ENCODE results near the gene PAK4. TPM values are rescaled to one million over a fixed set of nuclear protein-coding genes. Genes with fewer than 3 reads are reported as not detected.
A peak's percentile ranks its signal among the peaks of the same experiment; 100 is the strongest.

PAK4 gene
- polyA plus RNA-seq, 1 of the 3 experiments (the other 2 are of a cell fraction): 36.4 TPM

DNA sequence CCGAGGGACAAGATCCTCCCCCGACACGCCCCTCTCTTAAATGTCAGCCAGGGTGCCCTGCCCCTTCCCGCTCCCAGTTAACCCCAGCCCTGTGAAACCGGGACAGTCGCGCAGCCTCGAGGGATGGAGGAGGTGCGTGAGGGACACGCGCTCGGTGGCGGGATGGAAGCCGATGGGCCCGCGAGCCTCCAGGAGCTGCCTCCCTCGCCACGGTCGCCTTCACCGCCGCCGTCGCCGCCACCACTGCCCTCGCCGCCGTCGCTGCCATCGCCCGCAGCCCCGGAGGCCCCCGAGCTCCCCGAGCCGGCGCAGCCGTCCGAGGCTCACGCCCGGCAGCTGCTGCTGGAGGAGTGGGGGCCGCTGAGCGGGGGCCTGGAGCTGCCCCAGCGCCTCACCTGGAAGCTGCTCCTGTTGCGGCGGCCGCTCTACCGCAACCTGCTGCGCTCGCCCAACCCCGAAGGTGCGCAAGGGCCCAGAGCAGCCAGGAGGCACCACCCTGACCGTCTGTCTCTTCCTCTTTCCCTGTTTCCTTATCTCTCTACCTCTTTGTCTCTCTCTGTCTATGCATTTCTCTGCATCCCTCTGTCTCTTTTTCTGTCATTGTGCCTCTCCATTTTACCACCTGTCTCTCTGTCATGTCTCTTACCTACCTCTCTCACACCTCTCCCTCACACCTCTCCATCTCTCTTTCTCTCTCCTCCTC is 71.4 kb downstream of the PAK4 start, which contains the start of gene NCCRP1:
NCCRP1 (plus strand) TSS at position 105 of the 703 bp plus-strand sequence; CDS start at position 124, 19 bp downstream.
- Histone ChIP-seq H3K4me2 (peak within 1 kb of the TSS; percentile 69; the same call in 1 of the 2 replicates), H2AFZ (ENCODE audit: low read depth) (no peak within 1 kb of the TSS)

DNA sequence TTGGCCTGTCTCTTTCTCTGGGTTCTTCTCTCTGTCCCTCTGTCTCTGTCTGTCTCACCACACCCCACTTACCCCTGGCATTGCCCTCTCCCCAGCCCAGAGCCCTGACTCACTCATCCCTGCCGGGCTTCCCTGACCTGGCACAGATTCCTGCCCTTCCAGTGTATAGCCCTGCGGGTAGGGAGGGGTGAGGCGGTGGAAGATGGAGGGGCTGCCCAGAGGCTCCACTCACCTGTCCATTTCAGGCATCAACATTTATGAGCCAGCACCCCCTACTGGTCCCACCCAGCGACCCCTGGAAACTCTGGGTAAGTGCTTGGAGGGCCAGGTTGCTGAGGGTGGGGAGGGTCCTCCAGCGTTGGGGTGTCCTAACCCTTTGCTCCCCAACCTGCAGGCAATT is 72.2 kb downstream of the PAK4 start:
- Histone ChIP-seq H3F3A (replicated peaks; ENCODE audit: insufficient read depth) (no peaks in the 10 kb centered on the region), H3K9ac (no peak overlapping the region)
- POLR2A ChIA-PET: no interaction called here

More for the DNA sequence above, 71.4 kb downstream of the PAK4 start, which contains the start of gene NCCRP1:
- Histone ChIP-seq H3K27me3 (ENCODE audit: insufficient read depth) (peaks cover 28% of the 10 kb centered on the region; the same call in 1 of the 2 replicates), H3K9ac (no peak within 1 kb of the TSS), H3F3A (replicated peaks; ENCODE audit: insufficient read depth) (no peaks in the 10 kb centered on the region), H4K20me1 (ENCODE audit: insufficient read depth) (no peaks in the 10 kb centered on the region), H3K4me1 (ENCODE audit: control insufficient read depth in 1 of 2, insufficient read depth in 2 of 2, low read depth in 1 of 2, low read length in 1 of 2) (peaks cover 0 to 11% of the 10 kb centered on the region in 2 experiments; a peak in 1 of 4 replicates), H3K27ac (ENCODE audit: low read depth in 2 of 2, low read length in 1 of 2) (no peak within 1 kb of the TSS), H3K9me2 (no peaks in the 10 kb centered on the region), H3K36me3 (replicated peaks in 1 of 2; ENCODE audit: control insufficient read depth in 1 of 2, insufficient read depth in 2 of 2, low read length in 1 of 2) (no peaks in the 10 kb centered on the region), H3K4me3 (ENCODE audit: low read depth in 2 of 2, low read length in 1 of 2) (peak within 1 kb of the TSS in 1 of 2 experiments; percentile 19; a peak in 1 of 4 replicates), H3K9me3 (no peaks in the 10 kb centered on the region), H3K79me2 (ENCODE audit: insufficient read depth) (no peaks in the 10 kb centered on the region)
- 22% methylated on average over 35 of the region's 51 CpGs for WGBS (ENCODE audit: low lambda C conversion rate)
- TF ChIP-seq TEAD4 (IDR thresholded peaks at IDR 0.05; ENCODE audit: borderline replicate concordance, insufficient read depth): no peak
- TF ChIP-seq, protein P1, sequence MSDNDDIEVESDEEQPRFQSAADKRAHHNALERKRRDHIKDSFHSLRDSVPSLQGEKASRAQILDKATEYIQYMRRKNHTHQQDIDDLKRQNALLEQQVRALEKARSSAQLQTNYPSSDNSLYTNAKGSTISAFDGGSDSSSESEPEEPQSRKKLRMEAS (IDR thresholded peaks at IDR 0.05; ENCODE audit: low read depth): peak; percentile 60; the same call in 1 of the 2 replicates
- TF ChIP-seq MXI1 (IDR thresholded peaks at IDR 0.05; ENCODE audit: low read depth, low read length): no peak
- TF ChIP-seq, protein P2, sequence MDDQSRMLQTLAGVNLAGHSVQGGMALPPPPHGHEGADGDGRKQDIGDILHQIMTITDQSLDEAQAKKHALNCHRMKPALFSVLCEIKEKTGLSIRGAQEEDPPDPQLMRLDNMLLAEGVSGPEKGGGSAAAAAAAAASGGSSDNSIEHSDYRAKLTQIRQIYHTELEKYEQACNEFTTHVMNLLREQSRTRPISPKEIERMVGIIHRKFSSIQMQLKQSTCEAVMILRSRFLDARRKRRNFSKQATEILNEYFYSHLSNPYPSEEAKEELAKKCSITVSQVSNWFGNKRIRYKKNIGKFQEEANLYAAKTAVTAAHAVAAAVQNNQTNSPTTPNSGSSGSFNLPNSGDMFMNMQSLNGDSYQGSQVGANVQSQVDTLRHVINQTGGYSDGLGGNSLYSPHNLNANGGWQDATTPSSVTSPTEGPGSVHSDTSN (IDR thresholded peaks at IDR 0.05): no peak
- CTCF ChIA-PET: interaction anchor here (1.2 to 5.4 kb wide), 3 partner anchors 10 to 83 kb away, joined by 3 to 26 read pairs (median 8); no protein-coding TSS in a partner anchor
- DNase-seq: peak; percentile 66
- POLR2A ChIA-PET: no interaction called here

DNA sequence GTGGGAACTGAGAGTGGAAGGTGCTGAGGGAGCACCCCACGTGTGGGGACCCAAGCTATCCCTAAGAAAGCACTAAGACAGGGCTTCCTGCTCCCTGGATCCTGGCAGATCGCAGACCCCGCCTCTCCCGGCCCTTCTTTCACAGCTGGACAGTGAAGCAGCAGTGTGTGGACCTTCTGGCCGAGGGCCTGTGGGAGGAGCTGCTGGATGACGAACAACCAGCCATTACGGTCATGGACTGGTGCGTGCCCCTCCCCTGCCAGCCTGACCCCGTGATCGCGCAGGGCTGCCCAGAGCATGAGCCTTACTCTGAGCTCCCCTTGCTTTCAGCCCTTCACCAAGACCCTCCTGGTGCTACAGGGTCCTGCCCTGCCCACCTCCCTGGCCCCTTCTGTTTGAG is 73.4 kb downstream of the PAK4 start:
- H3K9me2 ChIP-seq: no peaks in the 10 kb centered on the region
- H2AFZ ChIP-seq (ENCODE audit: low read depth): no peak overlapping the region
- H3K9ac ChIP-seq: no peak overlapping the region
- no peak overlapping the region for H3K4me3 ChIP-seq (ENCODE audit: low read depth in 2 of 2, low read length in 1 of 2)
- ChIA-PET CTCF (interaction anchor here (1.0 to 5.4 kb wide), 3 partner anchors 11 to 129 kb away, joined by 3 to 26 read pairs (median 5); no protein-coding TSS in a partner anchor), POLR2A (no interaction called here)
- no peaks in the 10 kb centered on the region for H3K9me3 ChIP-seq
- H4K20me1 ChIP-seq (ENCODE audit: insufficient read depth): no peaks in the 10 kb centered on the region
- no peak overlapping the region for H3K4me2 ChIP-seq
- no peaks in the 10 kb centered on the region for H3K36me3 ChIP-seq (replicated peaks in 1 of 2; ENCODE audit: control insufficient read depth in 1 of 2, insufficient read depth in 2 of 2, low read length in 1 of 2)
- H3K4me1 ChIP-seq (ENCODE audit: control insufficient read depth in 1 of 2, insufficient read depth in 2 of 2, low read depth in 1 of 2, low read length in 1 of 2): peaks cover 0 to 6% of the 10 kb centered on the region in 2 experiments; a peak in 1 of 4 replicates
- H3K27me3 ChIP-seq (ENCODE audit: insufficient read depth): peaks cover 45% of the 10 kb centered on the region
- TF ChIP-seq, protein P3, sequence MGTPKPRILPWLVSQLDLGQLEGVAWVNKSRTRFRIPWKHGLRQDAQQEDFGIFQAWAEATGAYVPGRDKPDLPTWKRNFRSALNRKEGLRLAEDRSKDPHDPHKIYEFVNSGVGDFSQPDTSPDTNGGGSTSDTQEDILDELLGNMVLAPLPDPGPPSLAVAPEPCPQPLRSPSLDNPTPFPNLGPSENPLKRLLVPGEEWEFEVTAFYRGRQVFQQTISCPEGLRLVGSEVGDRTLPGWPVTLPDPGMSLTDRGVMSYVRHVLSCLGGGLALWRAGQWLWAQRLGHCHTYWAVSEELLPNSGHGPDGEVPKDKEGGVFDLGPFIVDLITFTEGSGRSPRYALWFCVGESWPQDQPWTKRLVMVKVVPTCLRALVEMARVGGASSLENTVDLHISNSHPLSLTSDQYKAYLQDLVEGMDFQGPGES (IDR thresholded peaks at IDR 0.05; ENCODE audit: low read depth, low read length): no peak
- TF ChIP-seq RXRA (IDR thresholded peaks at IDR 0.05; ENCODE audit: borderline replicate concordance, low read depth) (no peak), SMC3 (IDR thresholded peaks at IDR 0.05; ENCODE audit: low read depth, low read length) (no peak), RCOR1 (IDR thresholded peaks at IDR 0.05; ENCODE audit: low read length) (no peak), EZH2phosphoT487 (IDR thresholded peaks at IDR 0.05; ENCODE audit: borderline replicate concordance, low read depth) (no peak), SIN3A (IDR thresholded peaks at IDR 0.05; ENCODE audit: borderline replicate concordance, low read depth, low read length) (no peak), FOXM1 (IDR thresholded peaks at IDR 0.05; ENCODE audit: low read depth) (no peak), NFIC (IDR thresholded peaks at IDR 0.05; ENCODE audit: borderline replicate concordance) (no peak)
- TF ChIP-seq, protein P4, sequence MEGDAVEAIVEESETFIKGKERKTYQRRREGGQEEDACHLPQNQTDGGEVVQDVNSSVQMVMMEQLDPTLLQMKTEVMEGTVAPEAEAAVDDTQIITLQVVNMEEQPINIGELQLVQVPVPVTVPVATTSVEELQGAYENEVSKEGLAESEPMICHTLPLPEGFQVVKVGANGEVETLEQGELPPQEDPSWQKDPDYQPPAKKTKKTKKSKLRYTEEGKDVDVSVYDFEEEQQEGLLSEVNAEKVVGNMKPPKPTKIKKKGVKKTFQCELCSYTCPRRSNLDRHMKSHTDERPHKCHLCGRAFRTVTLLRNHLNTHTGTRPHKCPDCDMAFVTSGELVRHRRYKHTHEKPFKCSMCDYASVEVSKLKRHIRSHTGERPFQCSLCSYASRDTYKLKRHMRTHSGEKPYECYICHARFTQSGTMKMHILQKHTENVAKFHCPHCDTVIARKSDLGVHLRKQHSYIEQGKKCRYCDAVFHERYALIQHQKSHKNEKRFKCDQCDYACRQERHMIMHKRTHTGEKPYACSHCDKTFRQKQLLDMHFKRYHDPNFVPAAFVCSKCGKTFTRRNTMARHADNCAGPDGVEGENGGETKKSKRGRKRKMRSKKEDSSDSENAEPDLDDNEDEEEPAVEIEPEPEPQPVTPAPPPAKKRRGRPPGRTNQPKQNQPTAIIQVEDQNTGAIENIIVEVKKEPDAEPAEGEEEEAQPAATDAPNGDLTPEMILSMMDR (IDR thresholded peaks at IDR 0.05): no peak
- no peaks in the 10 kb centered on the region for H3K79me2 ChIP-seq (ENCODE audit: insufficient read depth)
- WGBS (ENCODE audit: low lambda C conversion rate): no CpG with 5 or more reads among the region's 11 CpGs
- H3K27ac ChIP-seq (ENCODE audit: low read depth in 2 of 2, low read length in 1 of 2): no peak overlapping the region
- DNase-seq: peak; percentile 66
- H3F3A ChIP-seq (replicated peaks; ENCODE audit: insufficient read depth): no peaks in the 10 kb centered on the region

More for the DNA sequence above, 72.2 kb downstream of the PAK4 start:
- Histone ChIP-seq H3K79me2 (ENCODE audit: insufficient read depth) (no peaks in the 10 kb centered on the region), H3K4me3 (ENCODE audit: low read depth in 2 of 2, low read length in 1 of 2) (no peak overlapping the region), H2AFZ (ENCODE audit: low read depth) (no peak overlapping the region), H3K4me1 (ENCODE audit: control insufficient read depth in 1 of 2, insufficient read depth in 2 of 2, low read depth in 1 of 2, low read length in 1 of 2) (peaks cover 0 to 10% of the 10 kb centered on the region in 2 experiments; a peak in 1 of 4 replicates), H3K27me3 (ENCODE audit: insufficient read depth) (peaks cover 33% of the 10 kb centered on the region; the same call in 1 of the 2 replicates), H3K36me3 (replicated peaks in 1 of 2; ENCODE audit: control insufficient read depth in 1 of 2, insufficient read depth in 2 of 2, low read length in 1 of 2) (no peaks in the 10 kb centered on the region), H4K20me1 (ENCODE audit: insufficient read depth) (no peaks in the 10 kb centered on the region), H3K9me2 (no peaks in the 10 kb centered on the region), H3K27ac (ENCODE audit: low read depth in 2 of 2, low read length in 1 of 2) (no peak overlapping the region), H3K9me3 (no peaks in the 10 kb centered on the region), H3K4me2 (no peak overlapping the region)
- no peak for DNase-seq
- TF ChIP-seq FOXM1 (IDR thresholded peaks at IDR 0.05; ENCODE audit: low read depth): no peak
- peak; percentile 32 for TF ChIP-seq RAD21 (IDR thresholded peaks at IDR 0.05; ENCODE audit: low read length)
- WGBS (ENCODE audit: low lambda C conversion rate): 57% methylated on average over 4 of the region's 5 CpGs
- CTCF ChIA-PET: interaction anchor here (0.5 to 5.4 kb wide), 7 partner anchors 10 to 236 kb away, joined by 3 to 26 read pairs (median 3); no protein-coding TSS in a partner anchor
